Skin of body (tissue), 2 donors: ENCODE measurements around the gene CCDC192. TPM values are rescaled to one million over a fixed set of nuclear protein-coding genes. Genes with fewer than 3 reads are reported as not detected.
A peak's percentile ranks its signal among the peaks of the same experiment; 100 is the strongest.
"Not testable (repeated sequence)": the region's sequence is repeated elsewhere in the genome, so short reads cannot be mapped to it uniquely, and the experiment has no call there.

Experiments used
- DNase-seq: peaks from one replicate; lab custom pipeline; 2025; lab: John Stamatoyannopoulos, UW
- total RNA-seq: library from RNA; depleted of rRNA; stranded (reverse); fragments of >200 nt; gene quantifications from one replicate; pipeline ENCODE4 v1.2.3, GENCODE V29; 2014

The CCDC192 gene, protein sequence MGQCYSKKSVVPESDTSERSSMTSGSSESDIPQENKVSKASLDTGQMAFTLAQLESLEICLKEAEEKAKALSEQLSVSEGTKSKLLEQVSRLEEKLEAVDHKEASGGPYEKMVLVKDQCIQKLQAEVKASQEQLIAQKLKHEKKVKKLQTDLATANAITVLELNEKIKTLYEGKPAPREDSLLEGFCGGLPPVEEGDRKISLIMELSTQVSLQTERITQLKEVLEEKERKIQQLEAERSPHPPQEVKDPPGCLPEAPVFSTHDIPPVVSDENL
- not detected for total RNA-seq

DNA sequence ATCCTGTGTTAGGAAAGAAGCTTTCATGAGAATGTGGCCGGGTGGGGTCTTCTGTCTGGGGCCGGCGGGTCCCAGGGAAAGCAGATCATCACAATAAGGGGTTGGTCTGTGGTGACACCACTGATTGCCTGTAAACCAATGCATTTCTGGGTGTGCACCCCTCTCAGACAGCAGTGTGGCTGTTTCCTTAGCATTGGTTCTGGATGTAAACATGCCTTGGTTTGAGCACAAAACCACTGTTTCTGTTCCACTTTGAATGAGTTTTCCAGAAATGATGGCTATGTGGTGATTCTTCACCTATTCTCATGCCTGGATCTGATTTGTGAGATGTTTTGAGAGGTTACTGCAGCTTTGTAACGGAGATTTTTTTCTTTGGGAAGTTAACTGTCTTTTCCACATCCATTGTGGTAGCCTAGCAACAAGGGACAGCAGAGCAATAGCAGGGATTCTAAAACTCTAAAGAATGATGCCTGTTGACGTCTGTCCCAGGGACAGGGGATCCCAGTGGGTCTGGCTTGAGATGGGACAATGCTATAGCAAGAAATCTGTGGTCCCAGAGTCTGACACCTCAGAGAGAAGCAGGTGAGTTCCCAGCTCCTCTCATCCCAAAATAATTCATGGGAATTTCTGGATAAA is at the start of gene CCDC192:
CCDC192 (plus strand) TSS at position 466 of the 636 bp plus-strand sequence; CDS start at position 521, 55 bp downstream.
- DNase-seq: no peak

DNA sequence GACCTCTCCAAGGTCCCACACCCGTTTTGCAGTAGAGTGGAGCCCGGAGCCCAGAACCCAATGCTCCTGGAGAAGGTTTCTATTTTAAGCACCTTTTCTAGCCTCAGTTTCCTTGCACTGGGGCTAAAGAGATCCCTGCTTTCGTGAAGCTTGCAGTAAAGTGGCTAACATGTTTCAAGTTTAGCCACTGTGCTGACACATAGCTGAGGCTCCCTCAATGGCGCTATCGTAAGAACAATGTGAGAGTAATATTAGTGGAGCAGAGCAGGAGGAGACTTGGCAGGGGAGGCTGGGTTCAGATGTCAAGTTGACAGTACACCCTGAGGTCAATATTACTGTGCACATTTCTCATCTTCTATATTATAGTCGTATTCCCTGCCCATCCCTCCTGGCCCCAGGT is 46.4 kb upstream of the CCDC192 start:
- no peak for DNase-seq

DNA sequence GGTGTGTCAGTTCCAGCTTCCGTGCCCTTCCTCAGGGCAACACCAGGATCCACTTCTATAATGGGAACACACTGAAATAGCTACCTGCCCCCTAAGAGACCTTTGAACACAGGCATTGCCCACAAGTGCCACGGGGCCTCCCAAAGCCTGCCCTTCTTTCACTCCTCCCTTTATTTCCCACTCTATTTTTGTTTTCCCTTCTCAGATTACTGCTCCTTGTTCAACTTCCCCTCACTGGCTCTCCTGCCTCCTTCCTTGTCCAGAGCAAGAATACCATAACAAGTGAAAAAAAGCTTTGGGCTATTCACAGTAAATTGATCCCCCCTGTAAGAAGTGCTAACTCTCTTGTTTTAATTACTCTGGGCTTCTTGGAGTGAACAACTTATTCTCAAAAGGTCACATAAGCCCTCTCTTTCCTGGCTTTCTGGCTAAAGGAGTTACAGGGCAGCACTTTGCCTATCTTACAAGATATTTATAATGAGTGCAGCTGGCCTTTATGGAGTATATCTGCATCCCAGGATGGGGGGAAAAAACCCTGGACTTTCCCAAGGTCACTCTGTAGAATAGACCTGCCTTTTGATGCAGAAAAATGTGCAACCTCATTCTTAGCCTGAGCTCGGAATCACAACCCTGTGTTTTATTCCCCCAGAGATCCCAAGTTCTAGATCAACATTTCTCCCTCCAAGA is 43.0 kb upstream of the CCDC192 start:
- DNase-seq: no peak

DNA sequence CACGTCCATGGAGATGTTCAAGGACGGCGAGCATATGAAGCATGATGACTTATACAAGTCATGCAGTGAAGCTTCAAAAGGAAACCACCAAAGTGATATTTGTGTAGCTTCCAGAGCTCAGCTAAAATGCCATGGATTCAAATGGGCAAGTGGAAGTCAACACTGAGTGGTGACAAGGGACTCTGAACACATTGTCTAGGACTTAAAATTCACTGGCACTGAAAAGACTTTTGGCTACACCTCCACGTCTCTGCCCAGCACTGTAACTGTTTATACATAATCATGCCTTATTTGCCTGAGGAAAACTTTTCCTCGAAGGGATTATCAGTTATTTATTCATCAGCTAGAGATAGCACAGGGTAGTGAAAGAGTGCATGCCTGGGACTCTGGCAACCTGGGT is 39.1 kb upstream of the CCDC192 start:
- no peak for DNase-seq

DNA sequence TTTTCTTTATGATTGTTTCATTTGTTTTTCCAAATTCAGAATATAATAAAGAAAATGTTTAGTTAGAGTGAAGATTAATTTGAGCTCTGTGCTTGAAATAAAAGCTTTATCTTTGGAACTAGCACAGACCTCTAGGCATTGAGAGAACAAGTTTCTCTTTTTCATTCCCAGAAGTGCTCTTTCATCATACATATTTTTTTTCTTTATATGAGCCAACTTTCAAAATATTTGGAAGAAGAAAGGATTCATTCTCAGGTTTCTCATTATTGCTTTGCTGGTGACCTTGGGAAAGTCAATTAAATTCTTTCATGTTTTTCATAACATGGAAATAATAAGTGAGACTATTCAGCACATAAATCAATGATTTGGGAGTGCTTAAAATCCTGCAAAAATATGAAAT is 37.5 kb upstream of the CCDC192 start:
- DNase-seq: no peak

DNA sequence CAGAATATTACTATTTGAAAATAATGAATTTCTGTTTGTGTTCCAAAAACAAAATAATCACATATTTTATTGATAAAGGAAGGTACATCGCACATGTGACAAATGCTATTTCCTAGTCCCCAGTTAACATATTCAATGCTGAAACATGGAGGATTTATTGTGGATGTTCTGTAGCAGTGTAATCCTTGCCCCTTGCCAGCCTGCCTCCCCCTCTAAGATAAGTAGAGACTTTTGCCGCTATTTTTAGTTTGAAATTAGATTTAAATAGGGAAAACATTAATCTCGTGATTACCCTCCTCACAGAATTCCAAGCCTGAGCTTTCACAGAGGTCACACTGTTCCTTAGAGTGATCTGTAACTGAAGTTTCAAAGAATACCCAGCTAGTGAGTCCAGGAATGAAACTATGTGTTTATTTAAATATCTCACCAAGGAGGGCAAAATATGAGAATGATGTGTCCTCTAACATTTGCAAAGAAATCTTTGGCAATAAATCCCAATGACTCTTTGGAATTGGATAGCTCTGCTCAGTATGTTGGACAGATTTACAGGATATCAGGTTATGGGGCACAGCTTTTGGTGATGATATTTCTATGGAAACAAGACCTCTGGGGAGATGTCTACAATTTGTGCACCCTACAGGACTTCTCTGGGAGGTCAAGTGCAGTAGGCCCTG is 37.0 kb upstream of the CCDC192 start:
- no peak for DNase-seq

DNA sequence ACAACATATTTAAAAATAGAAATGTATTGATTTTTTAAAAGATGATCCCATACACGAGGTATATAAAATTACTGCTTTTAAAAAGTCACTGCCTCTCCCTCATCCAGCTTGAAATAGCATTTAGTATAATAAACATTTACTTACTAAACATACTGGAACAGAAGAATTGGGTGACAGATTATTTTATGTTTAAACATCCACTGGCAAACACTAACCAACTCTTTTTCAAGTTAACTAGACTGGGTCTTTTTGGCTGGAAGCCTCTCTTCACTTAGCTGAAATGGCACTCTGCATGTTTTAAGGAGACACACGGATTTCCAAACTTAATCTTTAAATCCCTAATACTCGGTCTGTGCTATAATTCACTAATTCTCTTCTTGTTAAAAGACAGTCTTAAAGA is 35.3 kb upstream of the CCDC192 start:
- DNase-seq: no peak

DNA sequence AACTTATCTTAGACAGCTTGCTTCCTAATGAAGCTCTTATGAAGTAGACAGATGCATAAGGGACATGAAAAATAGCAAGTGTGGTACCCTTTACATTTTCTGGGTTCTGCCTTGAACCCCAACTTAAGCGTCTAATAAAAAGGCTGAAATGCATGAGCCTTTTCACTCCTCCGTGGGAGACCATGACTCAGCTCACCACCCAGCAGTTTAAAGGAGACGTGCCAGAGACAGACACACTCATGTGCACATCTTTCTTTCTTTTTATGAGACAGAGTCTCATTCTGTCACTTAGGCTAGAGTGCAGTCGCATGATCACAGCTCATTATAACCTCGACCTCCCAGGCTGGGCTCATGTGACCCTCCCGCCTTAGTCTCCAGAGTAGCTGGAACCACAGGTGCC is 32.0 kb upstream of the CCDC192 start:
- no peak for DNase-seq

DNA sequence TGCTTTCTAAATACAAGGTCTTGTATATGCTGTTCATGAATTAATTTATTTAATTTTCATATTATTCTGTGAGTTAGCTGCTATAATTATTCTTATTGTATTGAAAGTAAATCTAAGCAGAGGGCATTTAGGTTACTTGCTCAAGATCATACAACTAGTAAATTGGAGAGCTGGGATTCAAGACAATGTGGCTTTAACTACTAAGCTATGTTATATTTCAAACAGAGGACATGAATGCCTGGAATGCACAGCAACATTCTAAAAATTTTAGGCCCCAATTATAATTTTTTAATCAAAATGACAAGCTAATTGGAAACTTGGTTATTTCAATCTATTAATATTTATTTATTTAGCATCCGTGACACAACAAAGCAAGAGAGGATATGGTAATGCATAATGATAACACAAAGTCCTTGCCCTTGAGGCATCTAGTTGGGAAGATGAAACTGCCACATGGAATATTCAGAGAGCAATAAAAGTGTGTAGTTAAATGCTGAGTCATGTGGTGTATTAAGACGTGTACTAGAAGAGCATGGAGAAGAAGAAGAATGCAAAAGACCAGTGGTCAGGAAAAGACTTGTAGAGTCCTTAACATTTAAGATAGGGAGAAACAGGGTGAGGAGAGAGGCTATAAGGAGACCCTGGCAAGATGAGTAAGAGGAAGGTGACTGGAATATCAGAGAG is 29.9 kb upstream of the CCDC192 start:
- no peak for DNase-seq

DNA sequence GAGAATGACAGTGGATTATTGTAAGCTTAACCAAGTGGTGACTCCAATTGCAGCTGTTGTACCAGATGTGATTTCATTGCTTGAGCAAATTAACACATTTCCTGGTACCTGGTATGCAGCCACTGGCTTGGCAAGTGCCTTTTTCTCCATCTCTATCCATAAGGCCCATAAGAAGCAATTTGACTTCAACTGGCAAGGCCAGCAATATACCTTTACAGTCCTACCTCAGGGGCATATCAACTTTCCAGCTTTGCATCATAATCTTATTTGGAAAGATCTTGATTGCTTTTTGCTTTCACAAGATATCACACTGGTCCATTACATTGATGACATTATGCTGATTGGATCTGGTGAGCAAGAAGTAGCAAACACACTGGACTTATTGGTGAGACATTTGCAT is 26.2 kb upstream of the CCDC192 start:
- DNase-seq: not testable (repeated sequence)

DNA sequence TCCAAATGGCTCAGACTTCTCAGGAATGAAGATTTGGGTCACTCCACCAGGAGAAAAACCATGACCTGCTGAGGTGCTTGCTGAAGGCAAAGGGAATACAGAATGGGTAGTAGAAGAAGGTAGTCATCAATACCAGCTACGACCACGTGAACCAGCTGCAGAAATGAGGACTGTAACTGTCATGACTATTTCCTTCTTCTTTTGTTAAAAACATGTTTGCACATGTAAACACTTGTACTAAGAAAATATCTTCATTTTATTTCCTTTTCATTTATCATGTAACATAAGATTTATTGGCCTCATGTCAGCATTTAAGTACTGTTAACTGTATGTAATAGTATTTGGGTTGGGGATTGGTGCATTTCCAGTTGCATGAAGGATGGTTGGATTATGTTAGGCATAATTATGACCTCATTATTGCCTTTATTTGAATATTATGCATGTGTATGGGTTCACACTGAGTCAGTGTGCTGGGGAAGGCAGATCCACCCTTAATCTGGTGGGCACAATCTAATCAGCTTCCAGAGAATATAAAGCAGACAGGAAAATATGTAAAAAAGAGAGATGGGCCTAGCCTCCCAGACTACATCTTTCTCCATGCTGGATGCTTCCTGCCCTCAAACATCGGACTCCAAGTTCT is 23.4 kb upstream of the CCDC192 start:
- not testable (repeated sequence) for DNase-seq

DNA sequence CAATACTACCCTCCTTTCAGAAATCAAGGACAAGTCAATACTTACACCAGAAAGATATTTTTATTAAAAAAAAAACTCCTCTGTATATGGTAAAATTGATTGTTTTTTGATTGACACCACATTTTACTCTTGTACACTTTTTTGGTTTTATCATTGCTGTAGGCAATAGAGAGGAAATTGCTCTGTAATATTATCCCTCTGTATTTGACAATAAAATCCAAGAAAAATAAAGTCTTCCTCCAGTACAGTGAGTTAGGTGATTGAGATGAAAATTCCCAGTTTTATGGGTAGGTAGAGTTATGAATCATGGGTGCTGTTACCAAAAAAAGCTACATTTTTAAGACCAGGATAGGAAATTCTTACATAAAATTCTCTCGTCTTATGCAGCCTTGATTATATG is 22.6 kb upstream of the CCDC192 start:
- no peak for DNase-seq

DNA sequence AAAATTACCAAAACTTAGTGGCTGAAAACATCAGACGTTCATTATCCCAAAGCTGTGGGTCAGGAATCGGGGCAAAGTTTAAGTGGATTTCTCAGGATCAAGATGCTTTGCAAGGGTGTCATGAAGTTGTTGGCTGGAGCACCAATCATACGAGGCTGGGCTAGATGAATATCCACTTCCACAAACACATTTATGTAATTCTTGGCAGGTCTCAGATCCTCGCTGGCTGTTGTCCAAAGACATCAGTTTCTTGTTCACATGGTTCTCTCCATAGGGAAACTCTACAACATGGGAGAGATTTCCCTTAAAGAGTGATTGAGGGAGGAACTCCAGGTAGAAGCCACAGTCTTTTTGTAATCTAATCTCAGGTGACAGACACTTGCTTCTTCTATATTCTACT is 20.2 kb upstream of the CCDC192 start:
- DNase-seq: no peak

DNA sequence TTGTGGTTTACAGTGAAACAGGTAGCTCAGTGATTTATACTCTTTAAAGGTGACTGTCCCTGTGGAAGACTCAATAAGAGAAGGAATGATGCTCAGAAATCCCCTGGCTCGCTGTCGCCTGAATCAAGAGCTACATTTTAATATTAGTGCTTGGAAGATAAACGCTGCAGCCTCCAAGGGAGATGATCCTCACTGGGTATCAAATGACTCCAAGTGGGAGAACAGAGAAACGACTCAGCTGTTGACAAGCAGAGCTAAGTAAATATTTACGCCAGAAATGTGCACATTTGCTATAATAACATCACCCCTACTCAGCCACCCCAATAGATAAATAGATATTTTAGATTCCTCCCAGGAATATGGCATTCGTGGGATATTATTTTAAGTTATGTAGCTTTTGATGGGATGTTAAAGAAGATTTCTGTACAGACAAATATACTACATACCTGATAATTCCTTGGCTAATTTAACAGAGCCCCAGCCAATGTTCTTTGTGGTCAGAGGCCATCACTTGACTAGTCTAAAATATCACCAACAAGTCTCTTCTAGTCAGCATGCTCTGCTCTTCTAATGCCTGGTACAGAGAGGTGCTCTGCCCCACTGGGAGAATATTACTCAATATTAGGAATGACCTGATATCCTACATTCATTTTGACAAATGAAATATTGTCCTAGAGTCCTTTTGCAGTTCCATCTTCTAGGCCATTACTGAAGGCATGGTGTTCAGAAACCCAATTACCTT is 18.3 kb upstream of the CCDC192 start:
- DNase-seq: no peak

DNA sequence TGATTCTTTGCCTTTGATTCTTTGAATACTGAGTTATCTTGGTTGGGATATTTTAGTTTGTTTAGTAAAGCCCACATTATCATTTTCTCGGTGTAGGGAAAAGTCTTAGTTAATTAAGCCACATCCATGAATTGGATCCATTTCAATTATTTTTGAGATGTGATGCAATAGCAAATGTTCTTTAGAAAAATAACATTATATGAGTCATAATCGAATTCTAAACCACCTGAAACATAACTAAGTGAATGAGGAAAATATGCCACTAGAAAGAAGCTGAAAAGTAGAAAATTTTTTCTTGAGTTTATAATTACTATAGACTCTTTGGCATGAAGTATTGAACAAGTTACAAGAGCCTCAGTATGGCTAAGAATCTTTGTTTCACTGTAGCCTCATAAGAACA is 17.5 kb upstream of the CCDC192 start:
- no peak for DNase-seq

DNA sequence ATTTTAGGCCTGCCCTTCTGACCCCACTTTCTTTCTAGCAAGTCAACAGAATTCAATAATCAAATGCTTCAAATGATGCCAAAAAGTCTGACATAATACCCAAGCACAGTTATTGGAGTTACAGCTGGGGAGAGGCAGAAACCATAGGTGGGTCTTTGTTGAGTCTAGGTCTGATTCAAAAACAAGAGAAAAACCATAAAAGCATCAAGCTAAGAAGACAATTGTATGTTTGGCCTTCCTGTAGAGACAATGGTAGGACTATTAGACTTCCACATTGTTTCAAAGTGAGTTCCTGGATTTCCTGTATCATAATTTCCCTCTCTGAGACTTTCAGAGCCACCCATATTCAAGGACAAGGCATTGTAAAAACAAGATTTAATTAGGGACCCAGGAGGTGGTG is 16.8 kb upstream of the CCDC192 start:
- no peak for DNase-seq

DNA sequence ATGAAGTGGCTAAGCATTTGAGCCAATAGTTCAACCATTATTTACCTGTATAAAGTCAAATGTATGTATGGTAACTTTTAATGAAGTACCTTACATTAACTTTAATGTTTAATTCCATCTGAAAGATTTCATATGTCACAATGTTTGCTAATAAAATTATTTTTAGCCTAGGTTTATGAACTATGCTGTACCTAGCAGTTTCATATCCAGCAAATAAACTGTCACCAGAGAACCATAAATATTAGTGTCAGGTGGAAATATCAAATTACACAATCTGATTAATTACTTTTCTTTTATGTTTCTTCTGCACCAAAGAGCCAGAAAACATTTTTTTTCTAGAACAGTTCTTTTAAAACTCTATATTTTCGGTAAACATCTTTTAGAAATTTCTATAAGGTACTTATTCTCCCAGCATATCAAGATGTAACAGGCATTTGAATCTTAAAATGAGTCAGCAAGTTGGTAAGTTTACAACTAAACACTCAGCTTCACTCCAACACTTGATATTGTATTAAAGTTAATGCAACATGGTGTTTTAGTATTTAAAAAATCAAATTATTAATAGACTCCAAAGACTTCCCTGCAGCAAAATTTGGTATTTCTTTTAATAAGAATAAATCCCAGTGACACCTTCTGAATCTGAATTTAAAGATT is 8.5 kb upstream of the CCDC192 start:
- DNase-seq: no peak

DNA sequence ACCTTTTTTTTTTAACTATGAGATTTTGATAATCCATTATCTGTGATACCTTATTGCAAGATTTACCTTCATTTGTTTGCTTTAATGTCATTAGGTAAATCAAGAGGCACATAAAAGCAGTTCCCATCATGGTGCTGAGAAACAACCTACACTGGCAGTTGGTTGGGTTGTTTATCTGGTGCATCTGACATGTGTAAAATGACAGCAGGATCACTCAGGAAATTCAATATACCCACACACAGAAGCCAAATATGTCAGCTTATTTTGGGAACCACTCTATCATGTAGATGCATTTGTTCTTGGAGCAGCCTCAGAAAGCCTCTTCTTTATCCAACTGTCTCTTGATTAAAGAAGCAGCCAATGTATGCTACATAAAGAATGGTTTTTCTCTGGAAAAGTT is 7.8 kb upstream of the CCDC192 start:
- DNase-seq: no peak

DNA sequence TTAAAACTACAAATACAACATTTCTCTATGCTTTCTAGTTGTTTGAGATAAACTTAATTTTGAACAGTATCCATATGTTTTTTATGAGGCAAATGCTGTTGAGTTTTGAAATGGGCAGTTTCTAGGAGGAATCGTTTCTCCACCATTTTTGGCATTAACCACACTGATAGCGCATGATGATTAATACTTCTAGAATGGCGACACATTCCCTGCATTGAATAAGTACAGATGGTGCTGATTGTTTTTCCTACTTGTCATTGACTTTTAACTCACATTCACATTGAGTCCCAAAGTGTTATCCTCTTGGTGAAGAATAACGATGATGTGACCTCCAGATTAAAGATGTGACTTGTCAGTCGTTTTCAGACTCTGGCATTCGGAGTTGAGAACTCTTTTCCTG is 6.5 kb upstream of the CCDC192 start:
- peak; percentile 62 for DNase-seq
